CD4-positive, alpha-beta T cell treated with Interferon gamma for 1 hour (primary cell): ENCODE measurements around the gene CYB5RL.
"Not testable (repeated sequence)": the region's sequence is repeated elsewhere in the genome, so short reads cannot be mapped to it uniquely, and the experiment has no call there.

Experiments
- DNase-seq: peaks from one replicate; pipeline ENCODE4 v3.0.0-alpha.2; 2020

The CYB5RL gene

GRCh38 chr1:54225986-54226559 is 26.2 kb upstream of the CYB5RL start:
- DNase-seq, result no peak

DNA sequence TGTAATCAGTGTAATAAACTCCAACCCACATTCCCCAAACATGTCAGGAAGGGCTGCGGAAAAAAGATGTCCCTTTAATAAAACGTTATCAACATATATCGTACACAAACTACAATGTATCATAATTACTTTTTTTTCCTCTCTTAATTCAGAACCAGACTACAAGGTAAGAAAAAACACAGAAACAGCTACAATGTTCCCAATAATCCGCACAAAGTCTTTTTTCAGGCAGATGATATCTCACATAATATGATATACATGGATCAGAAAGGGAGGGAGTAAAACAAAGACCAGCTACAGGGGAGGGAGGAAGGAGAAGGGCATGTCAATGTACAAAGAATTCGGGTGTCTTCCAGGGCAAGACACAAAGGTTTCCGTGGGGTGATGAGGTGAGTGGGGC is 25.5 kb upstream of the CYB5RL start:
- DNase-seq, result no peak

GRCh38 chr1:54224233-54224632 is 24.4 kb upstream of the CYB5RL start:
- no peak for DNase-seq

GRCh38 chr1:54223441-54224202 is 23.8 kb upstream of the CYB5RL start:
- no peak for DNase-seq

DNA sequence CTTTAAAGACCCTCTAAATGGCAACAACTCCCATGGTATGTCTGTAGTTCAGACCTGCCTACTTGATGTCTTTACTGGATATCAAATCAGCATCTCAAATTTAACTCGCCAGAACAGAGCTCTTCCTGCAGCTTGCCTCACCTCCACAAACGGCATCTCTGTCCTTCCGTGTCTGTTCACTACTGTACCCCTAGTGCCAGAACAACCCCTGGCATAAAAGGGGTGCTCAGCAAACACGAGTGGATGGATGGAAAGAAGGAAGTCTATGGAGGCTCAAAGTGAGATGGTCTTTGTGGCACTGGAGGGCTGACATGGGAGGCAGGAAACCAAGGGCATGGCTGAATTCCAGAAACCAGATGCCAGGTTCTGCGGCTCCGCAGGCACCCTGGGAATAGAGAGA is 22.9 kb upstream of the CYB5RL start:
- DNase-seq, result no peak

DNA sequence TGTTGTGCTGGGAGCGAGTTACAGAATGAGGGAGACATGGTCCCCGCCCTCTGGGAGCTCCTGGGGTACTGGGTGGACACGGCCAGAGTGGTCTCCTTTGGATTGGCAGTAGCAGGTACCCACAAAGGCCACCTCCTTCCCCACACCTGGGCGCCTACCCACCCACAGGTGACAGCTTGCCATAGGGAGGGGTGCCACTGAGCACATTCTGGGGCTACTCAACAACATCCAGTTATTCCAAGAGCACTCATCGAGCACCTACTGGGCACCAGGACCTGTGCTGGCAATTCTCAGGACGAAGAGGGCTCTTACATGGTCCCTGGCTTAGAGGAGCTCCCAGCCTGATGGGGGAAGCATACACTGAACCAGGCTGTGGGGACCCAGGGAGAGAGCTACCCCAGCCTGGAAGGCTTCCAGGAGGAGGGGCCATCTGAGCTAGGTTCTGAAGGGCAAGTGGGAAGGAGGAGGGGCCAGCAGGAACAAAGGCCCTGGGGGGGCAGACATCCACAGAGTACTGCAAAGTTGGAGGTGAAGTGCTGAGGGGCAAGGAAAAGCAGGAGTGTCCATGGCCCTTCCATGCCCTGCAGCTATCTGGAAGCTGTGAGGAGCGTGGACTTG is 22.1 kb upstream of the CYB5RL start:
- no peak for DNase-seq

- no peak for DNase-seq
Measured at GRCh38 chr1:54221113-54221834, 21.4 kb upstream of the CYB5RL start.

DNA sequence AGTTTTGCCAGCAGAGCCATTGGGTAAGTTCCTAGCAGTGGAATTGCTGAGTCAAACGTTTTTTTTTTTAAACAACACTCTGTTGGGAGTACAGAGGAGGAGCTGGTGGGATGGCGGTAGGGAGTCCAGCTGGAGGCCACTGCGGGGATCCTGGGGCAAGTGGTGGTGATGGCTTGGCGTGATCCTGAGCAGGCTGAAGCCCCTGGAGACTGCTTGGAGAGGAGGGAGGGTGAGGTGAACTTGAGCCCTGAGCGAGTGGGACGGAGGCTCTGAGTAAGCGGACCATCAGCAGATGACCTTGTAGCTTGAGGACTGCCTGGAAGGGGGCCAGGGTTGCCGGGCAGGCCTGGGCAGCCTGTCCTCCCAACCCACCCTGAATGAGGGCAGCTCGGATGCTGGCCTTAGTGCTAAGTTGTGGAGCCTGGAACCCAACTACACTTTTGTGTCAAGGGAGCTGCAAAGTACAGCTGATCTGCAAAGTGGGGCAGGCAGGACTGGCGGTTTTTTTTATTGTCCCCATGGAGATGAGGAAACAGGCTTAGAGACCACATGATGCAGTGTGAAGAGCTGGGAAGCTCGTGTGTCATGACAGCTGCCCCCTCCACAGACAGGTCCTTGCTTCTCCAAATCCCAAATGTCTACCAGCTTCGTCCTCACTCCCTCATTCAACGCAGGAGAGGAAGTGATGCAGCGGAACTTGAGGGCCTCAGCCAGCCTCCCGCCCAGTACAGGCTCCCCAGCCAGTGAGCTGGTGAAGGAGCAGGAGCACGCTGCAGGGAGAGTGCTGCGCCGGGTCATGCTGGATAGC is 20.4 kb upstream of the CYB5RL start:
- DNase-seq, result peak; percentile 21

GRCh38 chr1:54219688-54220003 is 19.8 kb upstream of the CYB5RL start:
- no peak for DNase-seq

DNA sequence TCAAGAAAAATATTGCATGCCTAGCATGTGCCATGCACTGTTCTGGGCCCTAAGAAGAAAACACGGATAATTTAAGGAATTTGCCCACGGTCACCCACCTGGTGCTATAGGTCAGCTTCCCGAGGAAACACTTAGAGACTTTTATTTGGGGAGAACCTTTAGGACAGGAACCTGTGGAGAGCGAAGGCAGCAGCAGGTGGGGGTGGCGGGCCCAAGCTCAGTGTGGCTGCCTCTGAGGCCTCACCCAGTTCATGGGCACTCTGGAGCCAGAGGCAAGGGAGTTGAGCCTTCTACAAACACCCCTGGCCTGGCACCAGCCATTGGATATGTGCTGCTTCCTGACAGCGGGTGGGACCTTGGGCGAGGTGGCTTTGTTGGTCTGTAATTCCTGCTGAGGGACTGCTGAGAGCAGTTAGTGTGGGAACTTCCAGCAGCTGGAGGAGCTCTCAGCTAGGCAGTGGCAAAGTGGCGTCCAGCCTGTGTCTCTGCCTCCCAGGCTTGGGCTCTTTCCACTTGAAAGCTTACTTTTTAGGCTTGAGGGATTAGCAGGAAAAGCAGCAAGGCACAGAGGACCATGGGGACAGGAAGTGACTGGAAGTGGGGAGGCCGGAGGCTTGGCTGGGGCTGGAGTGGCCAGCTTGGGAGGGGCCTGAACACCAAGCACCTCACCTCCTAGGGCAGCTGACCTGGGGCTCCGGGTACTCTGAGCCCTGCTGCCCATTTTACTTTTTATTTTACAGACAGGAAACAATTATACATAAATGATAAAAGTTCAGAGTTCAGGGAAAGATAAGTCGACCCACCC is 19.3 kb upstream of the CYB5RL start:
- DNase-seq, result no peak

DNA sequence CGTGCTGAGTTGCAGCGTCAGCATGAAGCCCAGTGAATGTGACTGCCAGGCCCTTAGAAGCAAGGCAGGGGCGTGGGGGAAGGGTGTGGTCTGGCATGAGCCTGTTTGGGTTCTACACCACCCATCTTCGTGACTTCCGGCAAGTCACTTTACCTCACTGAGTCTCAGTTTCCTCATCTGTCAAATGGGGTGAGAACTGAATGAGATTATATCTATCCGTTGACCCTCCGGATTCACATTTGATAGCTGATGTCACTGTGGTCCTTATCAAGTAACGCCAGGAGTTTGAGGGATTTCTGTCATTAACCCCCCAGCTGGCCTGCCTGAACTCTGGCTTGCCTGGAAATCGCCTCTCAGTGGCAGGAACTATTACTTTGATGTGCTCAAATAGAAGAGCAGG is 15.7 kb upstream of the CYB5RL start:
- no peak for DNase-seq

DNA sequence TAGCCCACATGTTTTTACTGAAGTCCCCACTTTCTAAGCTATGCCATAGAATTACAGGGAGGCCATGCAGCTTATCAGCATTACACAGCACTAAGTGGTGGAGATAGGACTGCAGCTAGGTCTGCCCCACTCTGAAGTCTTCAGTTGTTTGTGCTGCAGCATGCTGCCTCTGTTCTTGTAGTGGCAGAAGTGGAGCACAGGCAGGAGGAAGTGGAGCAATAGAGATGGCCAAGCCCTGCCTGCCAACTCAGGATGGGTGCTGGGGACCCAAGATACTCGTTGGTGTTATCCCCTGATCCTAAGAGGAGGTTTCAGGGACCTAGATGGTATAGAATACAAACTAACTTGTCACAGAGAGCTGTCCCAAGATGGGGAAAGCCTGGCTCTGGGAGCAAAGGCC is 13.0 kb upstream of the CYB5RL start:
- DNase-seq, result no peak

- not testable (repeated sequence) for DNase-seq
Measured at GRCh38 chr1:54207896-54208295, 8.1 kb upstream of the CYB5RL start.

- DNase-seq, result no peak
Measured at GRCh38 chr1:54207287-54207686, 7.5 kb upstream of the CYB5RL start.

GRCh38 chr1:54204199-54204598 is 4.4 kb upstream of the CYB5RL start:
- no peak for DNase-seq

DNA sequence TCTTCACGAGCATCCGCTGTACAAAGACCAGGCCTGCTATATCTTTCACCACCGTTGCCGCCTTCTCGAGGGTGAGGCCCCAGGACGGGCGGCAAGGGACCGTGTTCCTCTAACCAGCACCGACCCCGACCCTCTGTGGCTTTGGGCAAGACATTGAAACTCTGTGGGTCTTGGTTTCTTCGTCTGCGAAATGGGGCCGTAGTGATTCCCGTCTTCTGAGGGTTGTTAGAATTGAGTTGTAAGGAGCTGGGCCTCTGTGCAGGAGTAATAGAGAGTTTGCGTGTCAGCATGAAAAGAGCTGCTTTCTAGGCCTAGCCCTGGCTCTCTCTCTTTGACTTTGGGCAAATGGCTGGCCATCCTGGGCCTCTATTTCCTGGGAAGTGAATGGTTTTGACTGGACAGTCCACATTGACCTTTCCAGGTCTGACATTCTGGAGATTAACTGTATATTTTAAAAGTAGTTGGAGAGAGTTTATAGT is 728 bp upstream of the CYB5RL start:
- DNase-seq, result no peak

- DNase-seq, result no peak
Measured at GRCh38 chr1:54199151-54199764, 572 bp downstream of the CYB5RL start.

- no peak for DNase-seq
Measured at GRCh38 chr1:54193453-54193852, 6.4 kb downstream of the CYB5RL start.

GRCh38 chr1:54191525-54191924 is 8.3 kb downstream of the CYB5RL start:
- no peak for DNase-seq

DNA sequence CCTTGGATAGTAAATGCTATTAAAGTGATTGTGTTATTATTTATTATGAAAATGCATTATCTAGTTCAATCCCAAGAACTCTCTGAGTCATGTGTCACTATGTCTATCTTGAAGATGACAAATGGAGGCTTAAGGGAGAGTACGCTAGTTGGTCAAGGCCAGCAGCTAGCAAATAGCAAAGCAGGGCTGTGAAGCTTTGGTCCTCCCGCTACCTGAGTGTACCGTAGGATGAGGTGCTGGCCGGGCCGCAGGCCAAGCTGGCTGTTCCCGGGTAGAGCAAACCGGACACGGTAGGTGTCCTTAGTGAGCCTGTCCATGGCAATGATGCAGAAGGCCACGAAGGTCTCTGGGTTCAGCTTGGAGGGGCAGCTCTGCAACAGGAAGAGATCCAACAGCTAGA is 9.3 kb downstream of the CYB5RL start:
- no peak for DNase-seq

- DNase-seq, result no peak
Measured at GRCh38 chr1:54188291-54188690, 11.5 kb downstream of the CYB5RL start.

GRCh38 chr1:54186056-54186455 is 13.8 kb downstream of the CYB5RL start:
- no peak for DNase-seq
